Endodermal cell (in vitro differentiated cells): Measurements from ENCODE around the gene LMNA. TPM values are rescaled to one million over a fixed set of nuclear protein-coding genes. Genes with fewer than 3 reads are reported as not detected.
A peak's percentile ranks its signal among the peaks of the same experiment; 100 is the strongest.
"Not testable (repeated sequence)": the region's sequence is repeated elsewhere in the genome, so short reads cannot be mapped to it uniquely, and the experiment has no call there.

ENCODE experiments used
- DNase-seq: peaks from one replicate; pipeline ENCODE4 v3.0.0-alpha.2; 2017
- H3K27ac ChIP-seq: 2 replicates; pipeline ENCODE4 v1.5.1; 2013; ENCODE audit warnings: mild to moderate bottlenecking, low read depth, low read length, moderate library complexity
- H3K27me3 ChIP-seq: 2 replicates; pipeline ENCODE4 v1.6.1; 2013; ENCODE audit warnings: mild to moderate bottlenecking, low read length, moderate library complexity; ENCODE audit not compliant: insufficient read depth, control insufficient read depth, poor library complexity, severe bottlenecking
- H3K36me3 ChIP-seq: 2 replicates; pipeline ENCODE4 v1.7.0; 2013; ENCODE audit warnings: mild to moderate bottlenecking, low read length, moderate library complexity; ENCODE audit not compliant: control insufficient read depth, insufficient read depth
- H3K4me1 ChIP-seq: one replicate; pipeline ENCODE4 v1.7.0; 2013; ENCODE audit warnings: low read length; ENCODE audit not compliant: control insufficient read depth, insufficient read depth
- H3K4me3 ChIP-seq: 2 replicates; pipeline ENCODE4 v1.5.1; 2013; ENCODE audit warnings: mild to moderate bottlenecking, low read length, moderate library complexity
- H3K9ac ChIP-seq: 2 replicates; pipeline ENCODE4 v1.6.1; 2013; ENCODE audit warnings: mild to moderate bottlenecking, low read length, moderate library complexity; ENCODE audit not compliant: poor library complexity, severe bottlenecking; ENCODE audit errors: extremely low read depth
- H3K9me3 ChIP-seq: 2 replicates; pipeline ENCODE4 v1.6.1; 2013; ENCODE audit warnings: mild to moderate bottlenecking, low read length, moderate library complexity; ENCODE audit not compliant: control insufficient read depth
- H3K27ac Mint-ChIP-seq: 2 replicates; pipeline ENCODE4 v1.8.0; 2020; ENCODE audit warnings: mixed read lengths
- H3K27me3 Mint-ChIP-seq: 2 replicates; pipeline ENCODE4 v1.8.0; 2021; ENCODE audit warnings: mild to moderate bottlenecking, mixed read lengths; ENCODE audit not compliant: insufficient read depth
- H3K36me3 Mint-ChIP-seq: 2 replicates; pipeline ENCODE4 v1.8.0; 2020; ENCODE audit warnings: low read depth, mixed read lengths
- H3K4me1 Mint-ChIP-seq: 2 replicates; pipeline ENCODE4 v1.8.0; 2020; ENCODE audit warnings: mixed read lengths
- H3K4me3 Mint-ChIP-seq: 2 replicates; pipeline ENCODE4 v1.8.0; 2020; ENCODE audit warnings: mild to moderate bottlenecking, moderate library complexity, mixed read lengths
- H3K9me3 Mint-ChIP-seq: 2 replicates; pipeline ENCODE4 v1.8.0; 2020; ENCODE audit warnings: mild to moderate bottlenecking, mixed read lengths
- WGBS, 2 experiments: methylation state at CpG; one replicate each; pipeline versions ENCODE4 v1.1.5 to v1.1.7; 2013; ENCODE audit warnings: missing lambda C conversion rate in 2 of 2, mixed read lengths in 1 of 2; ENCODE audit not compliant: insufficient coverage in 1 of 2, insufficient read length in 1 of 2; 5-methylcytosine and 5-hydroxymethylcytosine counted together
- total RNA-seq, 2 donors: library from RNA; stranded (reverse); fragmentation: NEBNext Ultra II Directional in 1 of 2; extraction: Animal tissue kit (Norgen Biotek cat#: 25700) in 1 of 2; gene quantifications; 2 replicates in 1 of 2; 3 replicates in 1 of 2; pipeline ENCODE4 v1.2.1, GENCODE V29; 2021
- TF ChIP-seq, protein P1 (sequence below): fragments of 200-600 bp; sonication (generic); conservative IDR thresholded peaks from 2 replicates; pipeline ENCODE4 v1.5.0; 2021; ENCODE audit warnings: antibody characterized with exemption, mild to moderate bottlenecking

LMNA gene
- total RNA-seq, 2 donors from 2014 or later: 41.2 to 42.0 TPM

DNA sequence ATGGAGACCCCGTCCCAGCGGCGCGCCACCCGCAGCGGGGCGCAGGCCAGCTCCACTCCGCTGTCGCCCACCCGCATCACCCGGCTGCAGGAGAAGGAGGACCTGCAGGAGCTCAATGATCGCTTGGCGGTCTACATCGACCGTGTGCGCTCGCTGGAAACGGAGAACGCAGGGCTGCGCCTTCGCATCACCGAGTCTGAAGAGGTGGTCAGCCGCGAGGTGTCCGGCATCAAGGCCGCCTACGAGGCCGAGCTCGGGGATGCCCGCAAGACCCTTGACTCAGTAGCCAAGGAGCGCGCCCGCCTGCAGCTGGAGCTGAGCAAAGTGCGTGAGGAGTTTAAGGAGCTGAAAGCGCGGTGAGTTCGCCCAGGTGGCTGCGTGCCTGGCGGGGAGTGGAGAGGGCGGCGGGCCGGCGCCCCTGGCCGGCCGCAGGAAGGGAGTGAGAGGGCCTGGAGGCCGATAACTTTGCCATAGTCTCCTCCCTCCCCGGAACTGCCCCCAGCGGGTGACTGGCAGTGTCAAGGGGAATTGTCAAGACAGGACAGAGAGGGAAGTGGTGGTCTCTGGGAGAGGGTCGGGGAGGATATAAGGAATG lies 505 bp downstream of the LMNA start:
- TF ChIP-seq, protein P1, sequence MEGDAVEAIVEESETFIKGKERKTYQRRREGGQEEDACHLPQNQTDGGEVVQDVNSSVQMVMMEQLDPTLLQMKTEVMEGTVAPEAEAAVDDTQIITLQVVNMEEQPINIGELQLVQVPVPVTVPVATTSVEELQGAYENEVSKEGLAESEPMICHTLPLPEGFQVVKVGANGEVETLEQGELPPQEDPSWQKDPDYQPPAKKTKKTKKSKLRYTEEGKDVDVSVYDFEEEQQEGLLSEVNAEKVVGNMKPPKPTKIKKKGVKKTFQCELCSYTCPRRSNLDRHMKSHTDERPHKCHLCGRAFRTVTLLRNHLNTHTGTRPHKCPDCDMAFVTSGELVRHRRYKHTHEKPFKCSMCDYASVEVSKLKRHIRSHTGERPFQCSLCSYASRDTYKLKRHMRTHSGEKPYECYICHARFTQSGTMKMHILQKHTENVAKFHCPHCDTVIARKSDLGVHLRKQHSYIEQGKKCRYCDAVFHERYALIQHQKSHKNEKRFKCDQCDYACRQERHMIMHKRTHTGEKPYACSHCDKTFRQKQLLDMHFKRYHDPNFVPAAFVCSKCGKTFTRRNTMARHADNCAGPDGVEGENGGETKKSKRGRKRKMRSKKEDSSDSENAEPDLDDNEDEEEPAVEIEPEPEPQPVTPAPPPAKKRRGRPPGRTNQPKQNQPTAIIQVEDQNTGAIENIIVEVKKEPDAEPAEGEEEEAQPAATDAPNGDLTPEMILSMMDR: no peak
- Histone ChIP-seq H3K9ac (peak overlapping the region; percentile 79), H3K27me3 (no peaks in the 10 kb centered on the region), H3K9me3 (no peaks in the 10 kb centered on the region), H3K27ac (no peak overlapping the region), H3K4me3 (peak overlapping the region; percentile 88), H3K4me1 (no peaks in the 10 kb centered on the region), H3K36me3 (peaks cover 21% of the 10 kb centered on the region)
- H3K27me3 Mint-ChIP-seq: peaks cover 18% of the 10 kb centered on the region
- peak overlapping the region; percentile 74 for H3K4me3 Mint-ChIP-seq
- peaks cover 34% of the 10 kb centered on the region for H3K4me1 Mint-ChIP-seq
- 0 to 2% methylated on average over 14 to 49 of the region's 49 CpGs for WGBS, 2 experiments
- peak; percentile 88 for DNase-seq
- H3K9me3 Mint-ChIP-seq: no peaks in the 10 kb centered on the region
- peak overlapping the region; percentile 74 for H3K27ac Mint-ChIP-seq
- H3K36me3 Mint-ChIP-seq: peaks cover 9% of the 10 kb centered on the region

DNA sequence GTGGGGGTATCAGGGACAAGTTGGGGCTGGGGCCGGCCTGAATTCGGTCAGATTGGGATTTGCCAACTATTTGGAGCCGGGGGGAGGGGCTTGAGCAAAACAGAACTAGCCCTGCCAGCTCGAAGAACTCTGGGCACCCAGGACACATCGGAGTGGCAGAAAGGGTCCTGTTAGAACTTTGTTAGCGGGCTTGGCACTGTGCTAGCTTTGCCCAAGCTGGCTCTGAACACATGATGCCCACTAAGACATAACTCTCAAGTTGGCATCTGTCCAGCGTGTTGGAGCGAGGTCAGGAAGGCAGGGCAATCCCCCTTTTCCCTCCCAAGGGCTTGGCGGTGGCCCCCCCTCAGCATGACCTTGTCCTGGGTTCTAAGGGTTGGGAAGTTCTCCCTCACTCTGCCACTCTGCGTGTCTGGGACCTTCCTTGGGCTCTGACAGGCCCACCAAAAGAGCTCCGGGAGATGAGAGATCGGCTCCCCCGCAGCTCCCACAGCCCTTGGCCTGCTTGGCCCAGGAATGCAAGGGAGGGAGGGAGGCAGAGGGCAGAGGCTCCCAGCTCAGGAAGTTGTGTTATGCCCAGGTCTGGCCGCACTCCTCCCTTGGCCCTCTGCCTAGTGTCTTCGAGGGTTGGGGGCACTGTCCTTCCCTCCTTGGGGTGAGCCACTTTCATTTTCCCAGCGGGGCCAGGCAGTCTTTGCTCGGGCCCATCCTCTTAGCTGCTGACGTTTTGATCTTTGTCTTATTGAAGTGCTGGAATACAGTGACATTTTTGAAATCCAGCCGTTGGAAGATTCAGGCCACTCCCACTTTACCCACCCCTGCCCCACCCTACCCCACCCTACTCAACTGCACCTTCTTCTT lies 1.2 kb downstream of the LMNA start:
- no peak overlapping the region for H3K27ac ChIP-seq
- 23 to 25% methylated on average over 6 to 19 of the region's 19 CpGs for WGBS, 2 experiments
- H3K27ac Mint-ChIP-seq: peak overlapping the region; percentile 74

DNA sequence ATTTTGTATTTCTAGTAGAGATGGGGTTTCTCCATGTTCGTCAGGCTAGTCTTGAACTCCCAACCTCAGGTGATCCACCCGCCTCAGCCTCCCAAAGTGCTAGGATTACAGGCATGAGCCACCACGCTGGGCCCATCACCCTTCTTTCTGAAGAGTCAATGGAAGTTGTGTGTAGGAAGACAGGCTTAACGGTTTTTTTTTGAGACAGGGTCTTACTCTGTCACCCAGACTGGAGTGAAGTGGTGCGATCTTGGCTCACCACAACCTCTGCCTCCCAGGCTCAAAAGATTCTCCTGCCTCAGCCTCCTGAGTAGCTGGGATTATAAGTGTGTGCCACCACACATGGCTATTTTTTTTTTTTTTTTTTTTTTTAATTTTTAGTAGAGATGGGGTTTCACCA lies 2.2 kb downstream of the LMNA start:
- DNase-seq, H3K9me3 ChIP-seq, H3K27me3 ChIP-seq, H3K27ac ChIP-seq, H3K36me3 Mint-ChIP-seq, H3K9me3 Mint-ChIP-seq, H3K27ac Mint-ChIP-seq, H3K4me1 ChIP-seq, H3K4me3 Mint-ChIP-seq, H3K4me3 ChIP-seq, H3K9ac ChIP-seq: not testable (repeated sequence)
- 93 to 96% methylated on average over 5 of the region's 5 CpGs for WGBS, 2 experiments
- peaks cover 42% of the 10 kb centered on the region for H3K4me1 Mint-ChIP-seq
- H3K36me3 ChIP-seq: peaks cover 23% of the 10 kb centered on the region
- peaks cover 14% of the 10 kb centered on the region for H3K27me3 Mint-ChIP-seq

More for the DNA sequence above, 1.2 kb downstream of the LMNA start:
- peak overlapping the region; percentile 79 for H3K9ac ChIP-seq
- peaks cover 18% of the 10 kb centered on the region for H3K27me3 Mint-ChIP-seq
- peak; percentile 85 for DNase-seq
- H3K9me3 Mint-ChIP-seq: no peaks in the 10 kb centered on the region
- H3K4me3 ChIP-seq: peak overlapping the region; percentile 88
- peaks cover 25% of the 10 kb centered on the region for H3K36me3 ChIP-seq
- peaks cover 11% of the 10 kb centered on the region for H3K36me3 Mint-ChIP-seq
- peak overlapping the region; percentile 74 for H3K4me3 Mint-ChIP-seq
- H3K4me1 ChIP-seq: no peaks in the 10 kb centered on the region
- TF ChIP-seq, protein P1: no peak
- no peaks in the 10 kb centered on the region for H3K9me3 ChIP-seq
- no peaks in the 10 kb centered on the region for H3K27me3 ChIP-seq
- H3K4me1 Mint-ChIP-seq: peaks cover 36% of the 10 kb centered on the region
